ENCODE data around the gene SPAG7. TPM values are rescaled to one million over a fixed set of nuclear protein-coding genes. Genes with fewer than 3 reads are reported as not detected.

Gene SPAG7
- total RNA-seq, 1 experiment from 2014 or later, result 97.3 TPM

DNA sequence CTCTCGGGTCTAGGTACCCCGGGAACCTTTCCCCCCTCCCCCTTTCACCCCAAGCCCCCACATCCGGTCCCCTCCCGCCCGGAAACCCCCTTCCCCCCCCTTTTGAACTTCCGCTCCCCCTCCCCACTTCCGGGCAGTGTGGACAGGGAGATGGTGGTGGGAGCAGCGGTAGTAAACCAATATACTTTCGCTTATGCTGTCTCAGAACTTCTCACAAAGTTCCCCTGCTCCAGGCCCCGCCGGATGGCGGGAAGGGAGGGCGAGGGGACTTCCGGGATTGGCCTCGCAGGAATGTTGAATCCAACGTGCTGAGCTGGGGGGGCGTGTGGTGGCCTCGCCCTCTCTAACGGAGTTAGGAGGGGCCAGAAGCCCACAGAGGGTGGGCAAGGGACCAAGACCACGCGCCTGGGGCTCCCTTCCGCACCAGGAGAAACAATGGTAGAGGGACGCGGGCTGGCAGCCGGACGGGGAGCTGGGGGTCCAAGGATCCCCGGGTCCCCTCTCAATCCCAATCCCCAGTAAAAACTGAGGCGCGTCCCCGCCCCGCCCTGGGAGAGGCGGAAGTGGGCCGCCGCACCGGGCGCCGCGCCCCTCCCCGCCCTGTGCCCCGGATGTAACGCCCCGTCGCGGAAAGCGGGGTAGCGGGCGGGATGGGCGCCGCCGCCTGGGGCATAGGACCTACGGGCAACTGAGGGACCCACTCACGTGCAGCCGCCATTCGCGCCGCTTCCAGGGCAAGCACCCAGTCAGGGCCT is 20.0 kb downstream of the SPAG7 start (continued):
- TF ChIP-seq ELF4 (CRISPR knock-in tag; IDR thresholded peaks at IDR 0.05; ENCODE audit: low read depth) (no peak), NR1H2 (CRISPR knock-in tag; IDR thresholded peaks at IDR 0.05) (no peak)

DNA sequence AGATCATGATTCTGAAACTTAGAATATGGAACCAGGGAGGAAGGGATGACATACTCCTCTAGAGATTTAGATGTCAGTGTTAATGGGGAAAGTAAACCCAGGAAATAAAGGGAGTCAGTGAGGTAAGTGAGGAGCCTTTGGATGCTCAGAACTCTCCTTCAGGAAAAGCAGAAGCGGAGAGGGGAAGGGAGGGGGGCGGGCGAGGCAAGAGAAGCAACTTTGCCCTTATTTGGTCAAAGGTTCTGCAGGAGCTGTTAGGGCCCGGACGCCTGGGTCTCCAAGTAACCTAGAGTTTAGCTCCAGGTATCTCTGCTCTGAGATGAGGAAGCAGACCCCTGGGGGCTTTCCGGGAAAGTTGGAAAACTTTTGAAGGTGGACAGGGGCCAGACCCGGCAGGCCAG is 20.6 kb downstream of the SPAG7 start:
- TF ChIP-seq, protein P1, sequence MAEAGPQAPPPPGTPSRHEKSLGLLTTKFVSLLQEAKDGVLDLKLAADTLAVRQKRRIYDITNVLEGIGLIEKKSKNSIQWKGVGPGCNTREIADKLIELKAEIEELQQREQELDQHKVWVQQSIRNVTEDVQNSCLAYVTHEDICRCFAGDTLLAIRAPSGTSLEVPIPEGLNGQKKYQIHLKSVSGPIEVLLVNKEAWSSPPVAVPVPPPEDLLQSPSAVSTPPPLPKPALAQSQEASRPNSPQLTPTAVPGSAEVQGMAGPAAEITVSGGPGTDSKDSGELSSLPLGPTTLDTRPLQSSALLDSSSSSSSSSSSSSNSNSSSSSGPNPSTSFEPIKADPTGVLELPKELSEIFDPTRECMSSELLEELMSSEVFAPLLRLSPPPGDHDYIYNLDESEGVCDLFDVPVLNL (CRISPR knock-in tag; IDR thresholded peaks at IDR 0.05; ENCODE audit: borderline replicate concordance, low read depth), result no peak
- TF ChIP-seq GTF2I (CRISPR knock-in tag; conservative IDR thresholded peaks at IDR 0.05) (no peak), ZNF263 (CRISPR knock-in tag; IDR thresholded peaks at IDR 0.05; ENCODE audit: low read depth) (no peak), CREM (CRISPR knock-in tag; IDR thresholded peaks at IDR 0.05) (no peak), HMGA2 (CRISPR knock-in tag; IDR thresholded peaks at IDR 0.05) (no peak), RELA (CRISPR knock-in tag; IDR thresholded peaks at IDR 0.05; ENCODE audit: borderline replicate concordance) (no peak), ATF1 (CRISPR knock-in tag; IDR thresholded peaks at IDR 0.05) (no peak), ZNF138 (CRISPR knock-in tag; conservative IDR thresholded peaks at IDR 0.05) (no peak), ESRRA (CRISPR knock-in tag; IDR thresholded peaks at IDR 0.05; ENCODE audit: borderline replicate concordance) (no peak), TEAD1 (CRISPR knock-in tag; IDR thresholded peaks at IDR 0.05) (no peak), SMAD3 (CRISPR knock-in tag; IDR thresholded peaks at IDR 0.05; ENCODE audit: borderline replicate concordance) (no peak), ZNF219 (CRISPR knock-in tag; IDR thresholded peaks at IDR 0.05; ENCODE audit: borderline replicate concordance) (no peak), NFE2L1 (CRISPR knock-in tag; IDR thresholded peaks at IDR 0.05) (no peak)
- TF ChIP-seq, protein P2, sequence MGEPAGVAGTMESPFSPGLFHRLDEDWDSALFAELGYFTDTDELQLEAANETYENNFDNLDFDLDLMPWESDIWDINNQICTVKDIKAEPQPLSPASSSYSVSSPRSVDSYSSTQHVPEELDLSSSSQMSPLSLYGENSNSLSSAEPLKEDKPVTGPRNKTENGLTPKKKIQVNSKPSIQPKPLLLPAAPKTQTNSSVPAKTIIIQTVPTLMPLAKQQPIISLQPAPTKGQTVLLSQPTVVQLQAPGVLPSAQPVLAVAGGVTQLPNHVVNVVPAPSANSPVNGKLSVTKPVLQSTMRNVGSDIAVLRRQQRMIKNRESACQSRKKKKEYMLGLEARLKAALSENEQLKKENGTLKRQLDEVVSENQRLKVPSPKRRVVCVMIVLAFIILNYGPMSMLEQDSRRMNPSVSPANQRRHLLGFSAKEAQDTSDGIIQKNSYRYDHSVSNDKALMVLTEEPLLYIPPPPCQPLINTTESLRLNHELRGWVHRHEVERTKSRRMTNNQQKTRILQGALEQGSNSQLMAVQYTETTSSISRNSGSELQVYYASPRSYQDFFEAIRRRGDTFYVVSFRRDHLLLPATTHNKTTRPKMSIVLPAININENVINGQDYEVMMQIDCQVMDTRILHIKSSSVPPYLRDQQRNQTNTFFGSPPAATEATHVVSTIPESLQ (CRISPR knock-in tag; IDR thresholded peaks at IDR 0.05), result no peak
- TF ChIP-seq, protein P3, sequence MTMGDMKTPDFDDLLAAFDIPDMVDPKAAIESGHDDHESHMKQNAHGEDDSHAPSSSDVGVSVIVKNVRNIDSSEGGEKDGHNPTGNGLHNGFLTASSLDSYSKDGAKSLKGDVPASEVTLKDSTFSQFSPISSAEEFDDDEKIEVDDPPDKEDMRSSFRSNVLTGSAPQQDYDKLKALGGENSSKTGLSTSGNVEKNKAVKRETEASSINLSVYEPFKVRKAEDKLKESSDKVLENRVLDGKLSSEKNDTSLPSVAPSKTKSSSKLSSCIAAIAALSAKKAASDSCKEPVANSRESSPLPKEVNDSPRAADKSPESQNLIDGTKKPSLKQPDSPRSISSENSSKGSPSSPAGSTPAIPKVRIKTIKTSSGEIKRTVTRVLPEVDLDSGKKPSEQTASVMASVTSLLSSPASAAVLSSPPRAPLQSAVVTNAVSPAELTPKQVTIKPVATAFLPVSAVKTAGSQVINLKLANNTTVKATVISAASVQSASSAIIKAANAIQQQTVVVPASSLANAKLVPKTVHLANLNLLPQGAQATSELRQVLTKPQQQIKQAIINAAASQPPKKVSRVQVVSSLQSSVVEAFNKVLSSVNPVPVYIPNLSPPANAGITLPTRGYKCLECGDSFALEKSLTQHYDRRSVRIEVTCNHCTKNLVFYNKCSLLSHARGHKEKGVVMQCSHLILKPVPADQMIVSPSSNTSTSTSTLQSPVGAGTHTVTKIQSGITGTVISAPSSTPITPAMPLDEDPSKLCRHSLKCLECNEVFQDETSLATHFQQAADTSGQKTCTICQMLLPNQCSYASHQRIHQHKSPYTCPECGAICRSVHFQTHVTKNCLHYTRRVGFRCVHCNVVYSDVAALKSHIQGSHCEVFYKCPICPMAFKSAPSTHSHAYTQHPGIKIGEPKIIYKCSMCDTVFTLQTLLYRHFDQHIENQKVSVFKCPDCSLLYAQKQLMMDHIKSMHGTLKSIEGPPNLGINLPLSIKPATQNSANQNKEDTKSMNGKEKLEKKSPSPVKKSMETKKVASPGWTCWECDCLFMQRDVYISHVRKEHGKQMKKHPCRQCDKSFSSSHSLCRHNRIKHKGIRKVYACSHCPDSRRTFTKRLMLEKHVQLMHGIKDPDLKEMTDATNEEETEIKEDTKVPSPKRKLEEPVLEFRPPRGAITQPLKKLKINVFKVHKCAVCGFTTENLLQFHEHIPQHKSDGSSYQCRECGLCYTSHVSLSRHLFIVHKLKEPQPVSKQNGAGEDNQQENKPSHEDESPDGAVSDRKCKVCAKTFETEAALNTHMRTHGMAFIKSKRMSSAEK (CRISPR knock-in tag; IDR thresholded peaks at IDR 0.05; ENCODE audit: borderline replicate concordance), result no peak
- TF ChIP-seq, protein P4, sequence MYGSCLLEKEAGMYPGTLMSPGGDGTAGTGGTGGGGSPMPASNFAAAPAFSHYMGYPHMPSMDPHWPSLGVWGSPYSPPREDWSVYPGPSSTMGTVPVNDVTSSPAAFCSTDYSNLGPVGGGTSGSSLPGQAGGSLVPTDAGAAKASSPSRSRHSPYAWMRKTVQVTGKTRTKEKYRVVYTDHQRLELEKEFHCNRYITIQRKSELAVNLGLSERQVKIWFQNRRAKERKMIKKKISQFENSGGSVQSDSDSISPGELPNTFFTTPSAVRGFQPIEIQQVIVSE (CRISPR knock-in tag; IDR thresholded peaks at IDR 0.05; ENCODE audit: borderline replicate concordance), result no peak
- TF ChIP-seq, protein P5, sequence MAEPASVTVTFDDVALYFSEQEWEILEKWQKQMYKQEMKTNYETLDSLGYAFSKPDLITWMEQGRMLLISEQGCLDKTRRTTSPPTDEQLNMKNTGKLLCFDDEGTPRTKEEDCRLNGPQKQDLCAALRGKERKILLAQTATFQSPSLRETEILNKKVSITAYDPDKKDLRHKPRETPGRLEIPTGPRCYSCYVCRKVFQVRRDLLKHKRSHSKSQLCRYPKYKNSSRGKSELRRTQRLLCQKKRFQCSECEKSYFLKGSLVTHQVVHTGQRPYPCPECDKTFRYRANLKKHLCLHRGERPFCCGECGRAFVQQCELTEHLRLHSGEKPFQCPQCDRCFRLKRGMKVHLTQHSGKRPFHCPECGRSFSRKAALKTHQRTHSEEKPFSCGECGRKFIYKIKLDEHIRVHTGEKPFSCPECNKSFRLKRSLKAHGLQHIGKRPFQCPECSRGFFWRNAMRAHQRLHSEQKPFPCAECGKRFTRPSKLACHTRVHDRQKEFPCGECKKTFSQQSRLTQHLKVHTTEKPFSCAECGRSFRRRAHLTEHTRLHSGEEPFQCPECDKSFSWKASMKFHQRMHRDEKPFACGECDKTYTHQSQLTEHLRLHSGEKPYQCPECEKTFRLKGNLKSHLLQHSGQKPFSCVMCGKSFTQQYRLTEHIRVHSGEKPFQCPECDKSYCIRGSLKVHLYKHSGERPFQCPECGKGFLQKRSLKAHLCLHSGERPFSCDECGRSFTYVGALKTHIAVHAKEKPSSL (CRISPR knock-in tag; conservative IDR thresholded peaks at IDR 0.05), result no peak
- TF ChIP-seq, protein P6, sequence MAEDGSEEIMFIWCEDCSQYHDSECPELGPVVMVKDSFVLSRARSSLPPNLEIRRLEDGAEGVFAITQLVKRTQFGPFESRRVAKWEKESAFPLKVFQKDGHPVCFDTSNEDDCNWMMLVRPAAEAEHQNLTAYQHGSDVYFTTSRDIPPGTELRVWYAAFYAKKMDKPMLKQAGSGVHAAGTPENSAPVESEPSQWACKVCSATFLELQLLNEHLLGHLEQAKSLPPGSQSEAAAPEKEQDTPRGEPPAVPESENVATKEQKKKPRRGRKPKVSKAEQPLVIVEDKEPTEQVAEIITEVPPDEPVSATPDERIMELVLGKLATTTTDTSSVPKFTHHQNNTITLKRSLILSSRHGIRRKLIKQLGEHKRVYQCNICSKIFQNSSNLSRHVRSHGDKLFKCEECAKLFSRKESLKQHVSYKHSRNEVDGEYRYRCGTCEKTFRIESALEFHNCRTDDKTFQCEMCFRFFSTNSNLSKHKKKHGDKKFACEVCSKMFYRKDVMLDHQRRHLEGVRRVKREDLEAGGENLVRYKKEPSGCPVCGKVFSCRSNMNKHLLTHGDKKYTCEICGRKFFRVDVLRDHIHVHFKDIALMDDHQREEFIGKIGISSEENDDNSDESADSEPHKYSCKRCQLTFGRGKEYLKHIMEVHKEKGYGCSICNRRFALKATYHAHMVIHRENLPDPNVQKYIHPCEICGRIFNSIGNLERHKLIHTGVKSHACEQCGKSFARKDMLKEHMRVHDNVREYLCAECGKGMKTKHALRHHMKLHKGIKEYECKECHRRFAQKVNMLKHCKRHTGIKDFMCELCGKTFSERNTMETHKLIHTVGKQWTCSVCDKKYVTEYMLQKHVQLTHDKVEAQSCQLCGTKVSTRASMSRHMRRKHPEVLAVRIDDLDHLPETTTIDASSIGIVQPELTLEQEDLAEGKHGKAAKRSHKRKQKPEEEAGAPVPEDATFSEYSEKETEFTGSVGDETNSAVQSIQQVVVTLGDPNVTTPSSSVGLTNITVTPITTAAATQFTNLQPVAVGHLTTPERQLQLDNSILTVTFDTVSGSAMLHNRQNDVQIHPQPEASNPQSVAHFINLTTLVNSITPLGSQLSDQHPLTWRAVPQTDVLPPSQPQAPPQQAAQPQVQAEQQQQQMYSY (CRISPR knock-in tag; IDR thresholded peaks at IDR 0.05), result no peak
- peaks cover 39% of the 10 kb centered on the region for H3K36me3 Mint-ChIP-seq
- ATAC-seq (no peak), DNase-seq (ENCODE audit: low spot score) (no peak)
- ChIA-PET POLR2A (interaction anchor here (0.7 to 3.5 kb wide), 3 partner anchors 18 to 520 kb away, joined by 3 to 45 read pairs (median 4); partner anchors contain the start of gene SPAG7), CTCF (interaction anchor here (0.6 to 2.6 kb wide), 3 partner anchors 38 to 88 kb away, joined by 6 to 15 read pairs (median 6); partner anchors contain the start of gene SLC52A1)
- peak overlapping the region; percentile 97 for H3K27ac Mint-ChIP-seq
- peak overlapping the region; percentile 91 for H3K4me3 Mint-ChIP-seq
- H3K9me3 Mint-ChIP-seq, result no peaks in the 10 kb centered on the region
- no peaks in the 10 kb centered on the region for H3K27me3 Mint-ChIP-seq (ENCODE audit: low read depth)
- H3K4me1 Mint-ChIP-seq, result peaks cover 38% of the 10 kb centered on the region
